GM19238 (cell line): ENCODE measurements around the gene MNDA.

Experiments used
- DNase-seq: peaks from one replicate; pipeline ENCODE4 v3.0.0; 2011; ENCODE audit warnings: low spot score; ENCODE audit not compliant: insufficient read length

The MNDA gene

DNA sequence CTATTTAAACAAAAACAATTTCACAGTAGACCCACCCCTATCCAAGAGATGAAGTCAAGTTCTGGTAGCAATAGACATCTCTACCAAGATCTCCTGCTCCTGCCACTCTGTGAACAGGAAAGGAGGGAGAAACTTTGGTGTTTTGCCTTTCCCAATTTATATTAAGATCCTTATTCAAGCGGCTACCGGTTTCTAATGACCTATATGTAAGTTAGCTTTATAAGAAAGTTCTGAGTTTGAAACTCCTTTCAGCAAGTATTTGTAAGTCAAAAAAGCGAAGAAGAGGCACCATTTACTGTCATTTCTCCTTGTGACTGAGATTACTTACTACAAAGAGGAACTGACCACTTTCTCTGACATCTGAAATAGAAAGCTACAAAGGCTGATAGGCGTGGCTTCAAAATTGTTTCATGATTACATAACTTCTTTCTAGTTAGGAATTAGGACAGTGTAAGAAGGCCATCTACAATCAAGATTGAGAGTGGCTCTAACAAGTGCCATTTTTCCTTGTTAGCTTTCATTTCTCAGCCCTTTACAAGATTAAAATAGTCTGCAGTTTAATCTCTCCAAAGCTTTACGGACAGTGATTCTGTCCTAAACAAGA is at the start of gene MNDA:
Gene MNDA (plus strand): TSS at position 448 of the 604 bp plus-strand sequence. CDS start 10,803 bp downstream, outside the sequence.
- DNase-seq, result peak; percentile 3

DNA sequence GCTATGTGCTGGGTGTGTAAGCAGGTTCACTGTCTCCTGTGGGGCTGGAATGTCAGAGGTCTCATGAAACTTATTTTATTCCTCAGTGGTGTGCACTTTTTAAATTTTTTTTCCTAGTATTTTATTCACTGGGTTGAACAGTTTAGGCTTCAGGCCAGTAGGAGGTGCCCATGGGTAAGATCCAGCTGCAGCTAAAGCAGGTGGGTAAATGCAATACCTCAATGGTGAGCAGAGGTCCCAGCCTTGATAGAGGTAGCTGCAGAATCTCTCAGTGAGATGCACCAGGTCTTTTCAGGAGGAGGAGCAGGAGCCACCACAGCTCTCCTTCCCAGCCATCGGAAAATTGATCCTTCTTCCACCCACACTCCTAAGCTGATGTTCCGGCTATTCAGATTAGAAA is 37.5 kb upstream of the MNDA start:
- DNase-seq, result no peak

DNA sequence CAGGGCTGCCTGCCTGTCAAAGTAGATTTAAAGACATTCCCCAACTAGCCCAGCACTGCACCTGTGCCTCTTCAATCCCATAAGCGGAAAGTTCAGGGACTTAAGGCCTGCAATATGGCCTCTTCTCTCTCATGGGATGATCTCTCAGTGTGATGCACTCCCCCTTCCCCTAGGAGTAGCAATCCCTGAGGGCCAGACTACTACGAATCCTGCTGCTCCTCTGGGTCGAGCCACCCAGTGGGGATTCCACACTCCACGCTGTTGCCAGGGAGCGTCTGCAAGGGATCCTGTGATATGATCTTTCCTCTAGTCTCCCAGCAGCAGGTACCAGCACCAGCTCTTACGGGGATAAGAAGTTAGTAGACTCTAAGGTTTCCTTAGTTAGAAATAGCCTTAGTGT is 36.9 kb upstream of the MNDA start:
- DNase-seq, result no peak

DNA sequence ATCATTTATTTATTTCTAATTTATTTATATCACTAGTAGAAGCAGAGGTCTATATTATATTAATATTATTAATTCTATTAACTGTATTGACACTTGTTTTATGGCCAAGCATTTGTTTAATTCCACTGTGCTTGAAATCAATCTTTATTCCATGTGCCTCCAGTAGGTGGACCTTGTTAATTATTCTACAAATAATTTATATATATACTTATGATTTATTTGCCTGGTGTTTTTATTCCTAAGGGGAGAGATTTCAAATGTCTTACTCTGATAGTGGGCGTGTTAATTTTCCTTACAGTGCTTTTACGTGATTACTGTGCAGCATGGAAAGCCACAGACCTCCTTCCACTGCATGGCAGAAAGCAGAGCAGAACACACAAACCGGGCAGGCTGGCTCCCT is 32.6 kb upstream of the MNDA start:
- no peak for DNase-seq

DNA sequence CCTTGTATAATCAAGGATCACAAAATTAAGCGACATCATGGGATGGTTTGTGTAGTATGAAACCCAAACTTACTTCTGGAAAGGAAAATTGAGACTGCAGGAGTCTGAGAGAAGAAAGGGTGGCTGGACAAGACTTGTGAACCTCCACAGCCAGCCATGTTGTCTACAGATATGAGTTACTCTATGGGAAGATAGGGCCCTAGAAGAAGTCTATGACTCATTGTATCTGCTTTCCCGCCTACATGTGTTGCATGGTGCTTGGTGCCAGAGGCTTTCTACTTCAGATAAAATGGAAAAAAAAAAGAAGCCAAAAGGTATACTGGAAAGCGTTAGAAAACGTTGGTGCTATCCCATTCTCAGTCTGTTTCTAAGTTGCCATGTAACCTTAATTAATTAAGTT is 31.5 kb upstream of the MNDA start:
- no peak for DNase-seq

DNA sequence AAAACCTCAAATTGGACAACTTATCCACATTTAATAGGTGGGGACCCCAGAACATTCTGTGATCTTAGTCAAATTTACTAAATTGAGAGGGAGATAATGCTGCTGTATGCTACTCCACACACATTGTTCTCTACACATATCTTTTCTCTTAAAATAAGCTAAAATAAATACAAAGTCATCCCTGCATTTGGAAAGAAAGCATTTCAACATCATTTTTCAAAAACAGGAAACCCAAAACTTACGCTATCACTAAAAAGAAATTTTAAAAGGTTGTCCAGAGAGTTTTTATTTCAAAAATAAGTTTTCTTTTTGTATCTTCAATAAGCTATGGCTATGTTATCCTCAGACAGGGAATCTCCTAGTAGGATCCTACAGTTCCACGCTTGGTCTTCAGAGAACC is 30.6 kb upstream of the MNDA start:
- DNase-seq, result no peak

DNA sequence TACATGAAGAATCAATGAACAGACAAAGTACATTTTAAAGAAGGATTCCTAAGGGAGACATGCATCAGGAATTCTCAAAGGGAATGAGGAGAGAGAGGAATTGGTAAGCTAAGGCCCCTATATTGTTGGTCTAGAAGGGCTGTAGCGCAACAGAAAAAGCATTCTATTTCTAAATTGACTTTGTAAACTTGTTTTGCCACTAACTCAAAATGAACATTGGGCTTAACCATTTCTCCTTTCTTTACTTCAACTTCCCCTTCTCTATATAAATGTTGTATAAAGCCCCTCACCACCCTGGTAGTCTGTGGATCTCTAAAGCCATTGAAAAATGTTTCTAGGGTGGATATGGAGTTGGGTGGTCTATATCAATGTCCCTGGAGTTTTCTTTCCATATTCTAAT is 29.8 kb upstream of the MNDA start:
- no peak for DNase-seq

DNA sequence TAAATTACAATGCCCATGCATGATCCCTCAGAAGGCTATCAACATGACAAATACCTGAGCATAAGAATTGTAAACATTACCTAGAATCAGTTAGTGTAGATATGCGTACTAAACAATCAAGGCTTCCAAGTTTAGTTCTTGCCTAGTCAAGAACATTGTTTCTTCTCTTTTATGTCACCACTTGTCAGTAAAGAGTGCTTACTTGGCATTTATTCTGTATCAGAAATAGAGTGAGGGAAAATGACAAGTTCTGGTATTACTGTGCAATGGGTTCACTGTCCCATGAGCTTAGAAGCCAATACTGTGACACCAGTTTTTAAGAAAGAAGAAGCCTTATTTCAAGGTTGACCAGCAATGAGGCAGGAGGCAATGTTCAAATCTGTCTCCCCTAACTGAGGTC is 27.5 kb upstream of the MNDA start:
- no peak for DNase-seq

DNA sequence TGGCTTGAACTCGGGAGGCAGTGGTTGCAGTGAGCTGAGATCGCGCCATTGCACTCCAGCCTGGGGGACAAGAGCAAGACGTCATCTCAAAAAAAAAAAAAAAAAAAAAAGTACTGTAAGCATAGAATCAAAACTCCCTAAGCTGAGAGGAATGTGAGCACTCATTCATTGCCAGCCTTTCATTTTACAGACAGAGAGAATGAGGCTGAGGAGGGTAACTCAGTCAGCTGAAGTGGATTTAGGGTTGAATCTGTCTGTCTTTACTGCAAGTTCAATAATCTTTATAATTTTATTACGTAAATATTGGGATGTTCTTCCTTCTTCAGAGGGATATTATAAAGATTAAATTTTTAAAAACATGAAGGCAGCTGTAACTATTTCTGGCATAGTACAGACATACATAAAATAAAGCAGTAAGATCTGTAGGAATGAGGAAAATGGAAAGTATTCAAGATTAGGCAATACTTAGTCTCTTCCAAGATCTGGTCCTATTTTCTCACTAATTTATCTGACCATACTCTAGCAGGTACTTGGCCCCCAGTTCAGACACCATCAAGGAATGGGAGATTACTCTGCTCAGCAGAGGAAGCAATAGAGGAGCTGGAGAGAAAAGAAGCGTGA is 24.1 kb upstream of the MNDA start:
- no peak for DNase-seq

DNA sequence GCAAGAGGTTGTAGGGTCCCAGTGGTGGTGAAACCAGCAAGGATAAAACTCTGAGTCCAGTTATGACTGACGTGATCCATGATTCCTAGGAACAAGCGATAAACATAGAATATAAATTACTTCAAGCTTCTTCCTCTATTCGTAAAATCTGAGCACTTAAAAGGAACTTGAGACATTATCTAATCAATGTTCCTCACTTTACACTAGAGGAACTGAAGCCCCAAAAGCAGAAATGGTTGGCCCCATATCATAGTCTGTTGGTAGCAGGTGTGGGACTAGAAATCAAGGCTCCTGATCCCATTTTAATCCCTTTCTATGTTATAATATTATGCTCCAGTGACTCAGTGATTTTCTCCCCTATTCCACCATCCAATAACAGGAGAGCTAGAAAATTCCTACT is 21.9 kb upstream of the MNDA start:
- no peak for DNase-seq

DNA sequence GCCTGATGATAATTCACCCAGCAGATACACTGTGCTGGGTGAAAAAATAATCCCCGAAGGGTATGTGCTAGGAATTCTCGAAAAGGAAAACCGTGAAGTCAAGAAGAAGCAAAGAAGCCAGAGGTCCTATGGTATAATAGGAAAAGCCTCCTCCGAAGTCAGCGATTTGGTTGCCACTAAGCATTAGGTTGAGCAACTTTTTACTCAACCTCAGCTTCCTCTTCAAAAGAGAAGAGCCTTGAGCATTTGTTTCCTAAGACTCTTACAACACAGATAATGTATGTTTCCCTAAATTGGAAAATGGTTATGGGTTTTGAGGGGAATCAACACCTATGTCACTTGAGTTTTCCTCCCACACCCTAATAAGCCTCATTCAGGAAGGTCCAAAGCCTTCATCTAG is 21.3 kb upstream of the MNDA start:
- no peak for DNase-seq

DNA sequence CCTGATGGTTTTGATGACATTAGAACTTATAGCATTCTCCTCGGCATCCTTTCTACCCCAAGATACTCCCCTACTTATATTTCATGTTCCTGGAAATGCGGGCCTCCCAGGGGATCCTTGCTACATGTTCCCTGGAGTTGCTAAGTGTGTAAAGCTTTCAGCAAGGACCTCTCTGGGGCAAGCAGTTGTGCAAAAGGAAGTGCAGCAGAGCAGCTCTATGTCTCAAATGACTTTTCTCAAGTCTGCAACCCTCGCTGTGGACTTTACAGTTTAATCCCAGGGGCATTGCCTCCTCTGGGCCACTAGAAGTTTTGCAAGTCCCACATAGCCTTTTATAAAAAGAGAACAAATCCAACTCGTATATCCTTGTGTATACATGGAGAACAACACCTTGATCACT is 20.8 kb upstream of the MNDA start:
- no peak for DNase-seq

DNA sequence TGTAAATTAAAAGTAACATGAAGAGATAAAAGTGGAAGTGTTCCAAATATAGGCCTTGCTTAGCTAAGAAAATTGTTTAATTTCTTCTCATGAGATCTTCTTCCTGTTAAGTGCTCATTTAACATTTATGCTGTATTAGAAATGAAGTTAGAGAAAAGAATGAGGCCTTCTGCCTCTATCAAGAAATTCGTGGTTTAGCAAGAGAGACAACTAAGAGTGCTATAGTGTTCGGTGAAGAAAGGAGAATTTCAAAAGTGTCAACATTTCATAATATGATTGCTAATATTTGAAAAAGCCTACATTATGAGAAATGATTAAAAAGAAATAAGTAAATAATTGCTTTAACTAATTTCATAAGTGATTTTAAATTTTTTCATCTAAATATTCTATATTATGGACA is 18.8 kb upstream of the MNDA start:
- no peak for DNase-seq

DNA sequence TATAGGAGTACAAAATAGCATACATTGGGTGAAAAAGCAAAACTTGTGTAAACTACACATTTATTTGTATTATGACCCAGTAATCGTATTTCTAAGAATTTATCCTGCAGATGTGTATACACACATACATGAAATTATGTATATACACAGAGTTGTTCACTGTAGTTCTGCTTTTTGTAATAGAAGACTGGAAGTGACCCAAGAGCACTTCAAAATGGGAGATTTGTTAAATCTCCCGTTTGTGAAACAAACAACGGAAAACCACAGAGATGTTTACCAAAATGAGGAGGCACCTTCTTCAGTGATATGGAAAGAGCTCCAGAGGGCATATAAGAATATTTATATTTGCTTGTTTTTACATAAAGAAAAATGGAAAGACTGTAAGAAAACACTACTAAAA is 18.0 kb upstream of the MNDA start:
- DNase-seq, result no peak

DNA sequence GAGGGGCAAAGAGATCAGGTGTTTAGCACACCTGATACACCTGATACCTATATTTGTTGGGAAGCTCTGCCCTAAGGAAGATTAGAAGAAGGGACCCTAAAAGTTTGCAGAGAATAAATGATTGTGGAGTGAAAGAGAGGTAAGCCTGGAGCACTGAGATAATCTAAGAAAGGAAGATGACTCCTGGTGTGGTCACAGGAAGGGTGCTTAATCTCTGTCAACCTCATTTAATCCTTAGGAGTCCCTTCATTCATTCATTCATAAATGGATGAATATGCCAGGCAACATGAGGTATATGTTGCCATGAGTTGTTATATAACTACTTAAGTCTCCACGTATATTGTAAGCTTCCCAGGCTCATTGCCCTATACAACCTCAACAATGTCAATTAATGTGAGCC is 16.2 kb upstream of the MNDA start:
- no peak for DNase-seq

DNA sequence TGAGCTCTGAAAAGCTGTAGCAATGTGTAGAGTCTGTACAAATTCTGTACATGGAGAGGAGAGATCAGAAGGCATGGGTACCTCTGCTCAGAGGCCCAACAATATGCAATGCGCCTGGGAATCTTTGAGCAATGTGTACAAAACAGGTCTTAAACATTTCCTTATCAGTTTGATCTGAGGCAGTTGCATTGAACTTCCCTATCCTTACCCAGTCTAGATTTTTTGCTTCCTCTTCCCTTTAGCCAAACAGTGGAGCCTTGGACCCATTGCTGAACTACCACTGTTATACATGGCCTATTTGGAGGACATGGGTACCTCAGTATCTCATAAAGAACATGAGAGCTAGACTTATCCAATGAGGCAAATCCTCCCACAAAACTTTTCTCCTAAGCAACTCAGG is 12.6 kb upstream of the MNDA start:
- no peak for DNase-seq

DNA sequence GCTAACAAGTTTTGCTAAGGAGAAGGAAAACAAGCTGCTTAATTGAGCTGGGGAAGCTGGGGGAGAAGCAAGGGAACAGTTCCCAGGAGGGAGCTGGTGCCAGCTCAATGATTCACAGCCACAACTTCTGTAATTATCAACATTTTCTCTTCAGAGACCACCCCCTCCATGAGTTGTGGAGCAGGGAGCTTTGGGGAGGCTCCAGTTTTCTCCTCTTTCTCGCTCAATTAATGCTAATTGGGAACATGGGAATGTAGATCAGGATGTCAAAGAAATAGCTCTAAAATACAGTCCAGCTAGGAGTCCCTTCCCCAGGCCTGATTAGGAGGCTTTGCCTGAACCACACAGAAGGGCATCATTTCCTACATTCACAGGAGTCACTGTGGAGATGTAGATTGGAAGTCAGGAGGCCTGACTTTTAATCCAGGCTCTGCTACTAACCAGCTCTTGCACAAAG is 12.1 kb upstream of the MNDA start:
- DNase-seq, result no peak

DNA sequence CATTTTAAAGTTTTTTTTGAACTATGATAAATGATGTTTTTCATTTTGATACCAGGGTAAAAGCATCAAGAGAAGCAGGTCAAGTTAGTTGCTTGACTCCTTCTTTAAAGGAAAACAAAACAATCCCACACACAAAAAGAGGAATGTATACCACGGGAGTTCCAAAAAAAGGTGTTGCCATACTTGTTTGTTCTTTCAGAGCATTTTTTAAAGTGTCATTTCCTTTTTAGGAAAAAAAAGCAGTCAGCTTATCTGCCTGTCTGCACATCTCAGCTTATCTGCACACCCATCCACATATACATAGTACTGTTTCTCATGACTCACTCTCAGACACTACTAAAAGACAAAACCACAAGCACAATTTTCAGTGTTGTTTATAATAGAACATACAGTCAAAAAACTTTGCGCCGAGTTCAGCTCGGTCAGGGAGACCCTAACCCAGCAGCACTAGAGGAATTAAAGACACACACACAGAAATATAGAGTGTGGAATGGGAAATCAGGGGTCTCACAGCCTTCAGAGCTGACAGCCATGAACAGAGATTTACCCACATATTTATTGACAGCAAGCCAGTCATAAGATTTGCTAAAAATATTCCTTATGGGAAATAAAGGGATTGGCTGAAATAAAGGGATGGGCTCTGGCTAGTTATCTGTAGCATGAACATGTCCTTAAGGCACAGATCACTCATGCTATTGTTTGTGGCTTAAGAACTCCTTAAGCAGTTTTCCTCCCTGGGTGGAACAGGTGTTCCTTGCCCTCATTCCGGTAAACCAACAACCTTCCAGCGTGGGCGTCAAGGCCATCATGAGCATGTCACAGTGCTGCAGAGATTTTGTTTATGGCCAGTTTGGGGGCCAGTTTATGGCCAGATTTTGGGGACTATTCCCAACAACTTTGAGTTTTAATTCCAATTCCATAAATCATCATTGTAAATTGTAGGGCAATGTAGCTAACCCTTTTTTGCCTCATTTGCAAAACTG is 11.4 kb upstream of the MNDA start:
- peak; percentile 3 for DNase-seq

DNA sequence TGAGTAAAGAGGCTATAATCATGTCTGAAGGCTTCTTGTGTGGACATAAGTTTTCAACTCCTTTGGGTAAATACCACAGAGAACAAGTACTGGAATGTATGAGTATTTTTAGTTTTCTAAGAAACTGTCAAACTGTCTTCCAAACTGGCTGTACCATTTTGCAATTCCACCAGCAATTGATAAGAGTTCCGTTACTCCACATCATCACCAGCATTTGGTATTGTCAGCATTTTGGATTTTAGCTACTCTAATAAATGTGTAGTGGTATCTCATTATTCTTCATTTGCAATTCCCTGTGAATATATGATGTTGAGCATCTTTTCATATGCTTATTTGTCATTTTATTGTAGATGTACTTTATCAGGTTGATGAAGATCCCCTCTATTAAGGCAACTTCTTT is 9.4 kb upstream of the MNDA start:
- DNase-seq, result no peak

DNA sequence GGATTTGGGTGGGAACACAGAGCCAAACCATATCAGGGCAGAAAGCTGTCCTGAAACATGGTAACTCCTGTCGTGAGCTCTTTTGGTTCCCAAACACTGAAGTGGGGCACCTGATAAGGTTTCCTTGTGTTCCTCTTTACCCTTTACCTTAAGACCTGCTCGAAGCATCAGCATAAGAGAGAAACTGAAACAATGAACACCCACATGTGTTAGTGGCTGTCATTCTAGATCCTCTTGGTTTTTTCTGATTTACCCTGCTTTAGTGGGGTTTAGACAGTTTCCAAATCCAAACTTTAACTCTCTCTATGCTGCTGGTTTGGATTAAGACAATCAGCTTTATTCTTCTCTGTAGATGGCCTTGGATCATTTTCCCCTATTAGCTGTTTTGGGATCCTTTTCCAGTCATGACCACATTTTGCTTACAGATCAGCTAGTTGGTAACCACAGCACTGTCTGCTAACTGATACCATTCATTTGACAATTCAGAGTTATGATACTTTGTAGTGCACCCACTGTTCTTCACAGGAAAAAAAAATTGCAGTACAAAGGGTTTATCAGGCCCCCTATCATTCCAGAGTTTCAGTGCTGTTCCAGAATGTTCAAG is 975 bp upstream of the MNDA start:
- no peak for DNase-seq

DNA sequence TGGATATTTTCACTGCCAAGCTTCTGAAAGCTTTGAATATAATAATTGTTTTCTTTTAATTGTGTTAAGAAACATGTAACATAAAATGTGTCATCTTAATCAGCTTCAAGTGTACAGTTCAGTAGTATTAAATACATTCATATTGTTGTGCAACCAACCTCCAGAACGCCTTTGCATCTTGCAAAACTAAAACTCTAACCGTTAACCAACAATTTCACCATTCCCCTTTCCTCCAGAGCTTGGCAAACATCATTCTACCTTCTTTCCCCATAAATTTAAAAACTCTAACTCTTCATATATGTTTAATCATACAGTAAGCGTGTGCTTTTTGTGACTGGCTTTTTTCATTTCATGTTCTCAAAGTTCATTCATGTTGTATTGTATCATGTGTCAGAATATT is 2.1 kb downstream of the MNDA start:
- no peak for DNase-seq

DNA sequence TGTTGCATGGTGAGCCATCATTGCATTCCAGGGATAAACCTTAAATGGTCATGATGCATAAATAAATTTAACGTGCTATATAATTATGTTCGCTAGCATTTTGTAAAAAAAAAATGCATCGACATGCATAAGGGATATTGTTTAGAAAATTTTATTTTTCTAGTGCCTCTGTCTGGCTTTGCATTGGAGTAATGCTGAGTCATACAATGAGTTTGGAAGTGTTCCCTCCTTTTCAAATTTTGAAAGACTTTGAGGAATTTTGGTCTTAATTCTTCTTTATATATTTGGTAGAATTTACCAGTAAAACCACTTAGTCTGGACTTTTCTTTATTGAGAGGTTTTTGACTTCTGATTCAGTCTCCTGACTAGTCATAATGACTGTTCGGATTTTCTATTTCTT is 4.9 kb downstream of the MNDA start:
- no peak for DNase-seq
